H1 (cell line): ENCODE results near the gene GPC2. TPM values are rescaled to one million over a fixed set of nuclear protein-coding genes. Genes with fewer than 3 reads are reported as not detected.

Experiments used
- ASH2L ChIP-seq: fragments of 200-600, 300-600 bp; sonication (generic); IDR thresholded peaks from one replicate; pipeline ENCODE4 v1.7.1; 2017; ENCODE audit warnings: low read length
- BRCA1 ChIP-seq: IDR thresholded peaks from 2 replicates; pipeline ENCODE4 v1.6.1; 2012; ENCODE audit warnings: low read depth, low read length, improper control_type of control experiment
- CEBPB ChIP-seq: IDR thresholded peaks from 2 replicates; pipeline ENCODE4 v1.6.1; 2012; ENCODE audit warnings: low read depth, low read length
- CHD2 ChIP-seq: IDR thresholded peaks from 2 replicates; pipeline ENCODE4 v1.6.1; 2012; ENCODE audit warnings: low read length, improper control_type of control experiment
- CREB1 ChIP-seq: IDR thresholded peaks from 2 replicates; pipeline ENCODE4 v1.6.1; 2012; ENCODE audit warnings: inconsistent platforms
- CTBP2 ChIP-seq: IDR thresholded peaks from 2 replicates; pipeline ENCODE4 v1.7.0; 2011; ENCODE audit warnings: borderline replicate concordance, mild to moderate bottlenecking, moderate library complexity, mixed read lengths, low read length; ENCODE audit not compliant: insufficient read depth, insufficient read length
- EGR1 ChIP-seq: IDR thresholded peaks from 2 replicates; pipeline ENCODE4 v1.6.1; 2011; ENCODE audit warnings: low read depth, low read length, borderline replicate concordance
- EZH2 ChIP-seq: fragments of 200-600 bp; sonication (generic); IDR thresholded peaks from 2 replicates; pipeline ENCODE4 v1.7.1; 2012; ENCODE audit warnings: low read depth, mild to moderate bottlenecking, moderate library complexity, low read length, inconsistent platforms; ENCODE audit not compliant: severe bottlenecking
- FOSL1 ChIP-seq: IDR thresholded peaks from 2 replicates; pipeline ENCODE4 v1.6.1; 2011; ENCODE audit warnings: mild to moderate bottlenecking, low read depth, low read length, moderate library complexity; ENCODE audit not compliant: insufficient read depth
- HDAC2 ChIP-seq, 2 experiments: fragments of 300-600 bp in 1 of 2; sonication (generic) in 1 of 2; IDR thresholded peaks; 2 replicates each; pipeline ENCODE4 v1.6.1; 2011 to 2012; ENCODE audit warnings: low read depth in 2 of 2, low read length in 2 of 2, mild to moderate bottlenecking in 2 of 2, moderate library complexity in 2 of 2, borderline replicate concordance in 1 of 2, inconsistent platforms in 1 of 2
- JUN ChIP-seq: IDR thresholded peaks from 2 replicates; pipeline ENCODE4 v1.6.1; 2011; ENCODE audit warnings: low read depth, mild to moderate bottlenecking, improper control_type of control experiment, low read length
- KDM4A ChIP-seq: IDR thresholded peaks from one replicate; pipeline ENCODE4 v1.7.1; 2012; ENCODE audit warnings: low read depth, mild to moderate bottlenecking, moderate library complexity, low read length, inconsistent platforms; ENCODE audit not compliant: severe bottlenecking
- NANOG ChIP-seq: IDR thresholded peaks from 2 replicates; pipeline ENCODE4 v1.6.1; 2011; ENCODE audit warnings: low read length, low read depth, mild to moderate bottlenecking, inconsistent platforms; ENCODE audit not compliant: insufficient read depth, poor library complexity, severe bottlenecking
- NRF1 ChIP-seq: IDR thresholded peaks from 2 replicates; pipeline ENCODE4 v1.6.1; 2011; ENCODE audit warnings: mild to moderate bottlenecking, low read depth, low read length, improper control_type of control experiment
- POLR2A ChIP-seq, 2 experiments: IDR thresholded peaks; 1 replicate in 1 of 2; 2 replicates in 1 of 2; pipeline ENCODE4 v1.6.1; 2011; ENCODE audit warnings: low read depth in 2 of 2, low read length in 2 of 2, mild to moderate bottlenecking in 2 of 2; ENCODE audit errors: control extremely low read depth in 1 of 2
- POU5F1 ChIP-seq: IDR thresholded peaks from 2 replicates; pipeline ENCODE4 v1.6.1; 2011; ENCODE audit warnings: low read depth, mild to moderate bottlenecking, low read length, moderate library complexity
- RAD21 ChIP-seq, 2 experiments: IDR thresholded peaks in 1 of 2; conservative IDR thresholded peaks in 1 of 2; 2 replicates each; pipeline ENCODE4 v1.6.1; 2011; ENCODE audit warnings: low read depth in 2 of 2, low read length in 2 of 2, improper control_type of control experiment in 1 of 2, inconsistent platforms in 1 of 2, mild to moderate bottlenecking in 1 of 2, moderate library complexity in 1 of 2
- SIX5 ChIP-seq: IDR thresholded peaks from 2 replicates; pipeline ENCODE4 v1.6.1; 2011; ENCODE audit warnings: mild to moderate bottlenecking, low read depth, low read length
- SP4 ChIP-seq: IDR thresholded peaks from 2 replicates; pipeline ENCODE4 v1.6.1; 2012; ENCODE audit warnings: low read length, inconsistent platforms
- SUZ12 ChIP-seq: fragments of 200-600 bp; sonication (generic); IDR thresholded peaks from 2 replicates; pipeline ENCODE4 v1.6.1; 2012; ENCODE audit warnings: mild to moderate bottlenecking, inconsistent platforms, low read length, moderate library complexity, mixed read lengths
- ZNF274 ChIP-seq: IDR thresholded peaks from 2 replicates; pipeline ENCODE4 v1.7.0; 2012; ENCODE audit warnings: low read length, borderline replicate concordance; ENCODE audit errors: extremely low read depth
- polyA plus RNA-seq, 7 experiments: library from polyadenylated mRNA; depleted of rRNA in 3 of 7; stranded (reverse) in 5 of 7; unstranded in 2 of 7; fragments of >200 nt in 5 of 7; fragments of 200-250 nt in 2 of 7; gene quantifications; 1 replicate in 5 of 7; 2 replicates in 1 of 7; 4 replicates in 1 of 7; pipeline versions ENCODE4 v1.2.1 to v1.2.3, GENCODE V29; 2011 to 2013; ENCODE audit warnings: missing spikeins in 2 of 7, mixed read lengths in 2 of 7
- total RNA-seq: library from RNA; stranded (reverse); fragmentation: NEBNext Ultra II Directional; extraction: Animal tissue kit (Norgen Biotek cat#: 25700); gene quantifications from 2 replicates; pipeline ENCODE4 v1.2.1, GENCODE V29; 2021
- TF ChIP-seq, protein P1 (sequence below): IDR thresholded peaks from 2 replicates; pipeline ENCODE4 v1.6.1; 2012; ENCODE audit warnings: inconsistent platforms
- TF ChIP-seq, protein P2 (sequence below): IDR thresholded peaks from 2 replicates; pipeline ENCODE4 v1.6.1; 2011; ENCODE audit warnings: low read length, improper control_type of control experiment

GPC2 gene
- total and polyA plus RNA-seq, 2 of the 8 experiments (the other 6 are each of a cell fraction or from before 2014, with no cell fraction given) = 25.3 to 44.8 TPM

DNA sequence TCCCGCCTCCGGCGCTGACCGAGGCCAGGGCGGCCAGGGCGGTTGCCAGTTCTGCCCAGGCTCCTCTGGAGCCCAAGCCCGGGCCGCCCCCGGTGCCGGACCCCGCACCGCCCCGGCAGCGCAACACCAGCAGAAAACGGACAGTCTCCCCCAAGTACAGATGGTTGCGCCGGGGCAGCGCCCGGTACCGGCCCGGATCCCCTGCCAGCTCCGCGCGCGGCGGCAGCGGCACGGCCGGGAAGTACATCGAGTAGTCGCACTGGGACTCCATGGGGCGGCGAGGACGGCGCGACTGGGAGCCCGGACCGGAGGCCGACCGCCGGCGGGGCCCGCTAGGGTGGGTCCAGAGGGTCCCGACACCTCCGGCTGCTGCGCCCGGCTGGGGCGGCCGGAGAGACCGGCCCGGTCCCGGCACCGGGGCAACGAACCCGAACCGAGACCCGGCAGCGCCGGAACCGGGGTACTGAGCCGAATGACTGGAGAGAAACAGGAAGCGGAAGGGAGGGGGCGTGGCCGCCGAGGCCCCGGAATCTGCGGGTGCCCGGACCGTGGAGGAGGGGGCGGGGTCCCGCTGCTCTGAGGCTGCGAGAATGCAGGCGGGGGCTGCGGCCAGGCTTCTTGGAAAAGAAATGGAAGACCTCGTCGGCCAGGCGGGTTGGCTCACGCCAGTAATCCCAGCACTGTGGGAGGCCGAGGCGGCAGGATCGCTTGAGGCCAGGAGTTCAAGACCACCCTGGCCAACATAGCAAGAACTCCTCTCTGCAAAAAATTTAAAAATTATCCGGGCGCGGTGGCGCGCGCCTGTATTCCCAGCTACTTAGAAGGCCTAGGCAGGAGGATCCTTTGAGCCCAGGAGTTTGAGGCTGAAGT lies 18.7 kb downstream of the GPC2 start, which contains the start of gene TRAPPC14 (continued):
- TF ChIP-seq ASH2L = peak; percentile 77
- TF ChIP-seq NANOG = no peak
- TF ChIP-seq POU5F1 = no peak
- TF ChIP-seq BRCA1 = no peak
- peak; percentile 16 to 30; a peak in 1 of 3 replicates for TF ChIP-seq POLR2A (IDR thresholded peaks at IDR 0.05; ENCODE audit: control extremely low read depth in 1 of 2, low read depth in 2 of 2, low read length in 2 of 2)
- TF ChIP-seq SIX5 = no peak
- no peak for TF ChIP-seq ZNF274
- no peak for TF ChIP-seq CTBP2
- TF ChIP-seq HDAC2 (IDR thresholded peaks at IDR 0.05; ENCODE audit: borderline replicate concordance in 1 of 2, low read depth in 2 of 2, low read length in 2 of 2) = peak in 1 of 2 experiments; percentile 62; a peak in 1 of 4 replicates
- no peak for TF ChIP-seq RAD21 (IDR thresholded peaks at IDR 0.05 in 1 of 2, conservative IDR thresholded peaks at IDR 0.05 in 1 of 2; ENCODE audit: low read depth in 2 of 2, low read length in 2 of 2)
- no peak for TF ChIP-seq CHD2
- TF ChIP-seq NRF1 = no peak
- TF ChIP-seq CEBPB = no peak
- TF ChIP-seq, protein P1, sequence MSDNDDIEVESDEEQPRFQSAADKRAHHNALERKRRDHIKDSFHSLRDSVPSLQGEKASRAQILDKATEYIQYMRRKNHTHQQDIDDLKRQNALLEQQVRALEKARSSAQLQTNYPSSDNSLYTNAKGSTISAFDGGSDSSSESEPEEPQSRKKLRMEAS = no peak
- peak; percentile 66 for TF ChIP-seq KDM4A
- TF ChIP-seq, protein P2, sequence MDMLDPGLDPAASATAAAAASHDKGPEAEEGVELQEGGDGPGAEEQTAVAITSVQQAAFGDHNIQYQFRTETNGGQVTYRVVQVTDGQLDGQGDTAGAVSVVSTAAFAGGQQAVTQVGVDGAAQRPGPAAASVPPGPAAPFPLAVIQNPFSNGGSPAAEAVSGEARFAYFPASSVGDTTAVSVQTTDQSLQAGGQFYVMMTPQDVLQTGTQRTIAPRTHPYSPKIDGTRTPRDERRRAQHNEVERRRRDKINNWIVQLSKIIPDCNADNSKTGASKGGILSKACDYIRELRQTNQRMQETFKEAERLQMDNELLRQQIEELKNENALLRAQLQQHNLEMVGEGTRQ = no peak
- no peak for TF ChIP-seq CREB1
- no peak for TF ChIP-seq EZH2
- no peak for TF ChIP-seq SUZ12
- no peak for TF ChIP-seq JUN
- 0 out of 2 replicates have a peak, but pooled peaks have one; percentile 31 for TF ChIP-seq SP4
- TF ChIP-seq FOSL1 = no peak
- peak; percentile 47; the same call in 1 of the 2 replicates for TF ChIP-seq EGR1
